ENCODE measurements around the gene SGK1.

Gene SGK1

DNA sequence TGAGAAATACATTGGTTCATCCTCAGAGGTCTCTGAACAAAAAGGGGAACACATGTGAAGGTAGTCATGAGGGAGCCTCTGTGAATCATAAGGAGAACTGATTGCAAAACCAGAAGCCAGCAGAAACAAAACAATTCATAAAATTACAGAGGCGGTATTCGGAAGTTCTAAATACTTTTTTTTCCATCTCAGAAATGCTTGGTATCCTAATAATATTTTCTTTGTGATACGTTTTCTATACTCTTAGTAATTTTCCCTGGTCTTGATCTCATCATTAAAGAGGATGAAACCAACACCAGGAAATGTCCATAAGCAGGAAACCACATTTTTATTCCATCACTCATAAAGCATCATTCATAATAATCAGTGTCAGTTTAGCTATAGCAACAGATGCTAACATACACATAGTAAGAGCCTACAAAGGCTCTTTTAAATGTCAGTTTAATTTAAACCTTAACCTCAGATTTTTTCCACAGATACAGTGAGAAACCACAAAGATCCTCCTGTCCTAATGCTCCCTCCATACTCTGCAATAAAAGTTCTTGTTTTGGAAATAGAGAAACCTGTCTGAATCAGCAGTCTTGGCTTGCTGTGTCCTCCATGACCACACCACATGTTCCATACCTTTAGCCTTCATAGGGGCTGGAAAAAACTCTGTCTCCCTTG is 29.2 kb downstream of the SGK1 start:
- H3K36me3 ChIP-seq (ENCODE audit: control insufficient read depth, insufficient read depth, low read length) = no peaks in the 10 kb centered on the region
- H3K4me1 ChIP-seq = peaks cover 33% of the 10 kb centered on the region
- H3K4me2 ChIP-seq (ENCODE audit: low read length) = peak overlapping the region; percentile 27
- TF ChIP-seq, protein P1, sequence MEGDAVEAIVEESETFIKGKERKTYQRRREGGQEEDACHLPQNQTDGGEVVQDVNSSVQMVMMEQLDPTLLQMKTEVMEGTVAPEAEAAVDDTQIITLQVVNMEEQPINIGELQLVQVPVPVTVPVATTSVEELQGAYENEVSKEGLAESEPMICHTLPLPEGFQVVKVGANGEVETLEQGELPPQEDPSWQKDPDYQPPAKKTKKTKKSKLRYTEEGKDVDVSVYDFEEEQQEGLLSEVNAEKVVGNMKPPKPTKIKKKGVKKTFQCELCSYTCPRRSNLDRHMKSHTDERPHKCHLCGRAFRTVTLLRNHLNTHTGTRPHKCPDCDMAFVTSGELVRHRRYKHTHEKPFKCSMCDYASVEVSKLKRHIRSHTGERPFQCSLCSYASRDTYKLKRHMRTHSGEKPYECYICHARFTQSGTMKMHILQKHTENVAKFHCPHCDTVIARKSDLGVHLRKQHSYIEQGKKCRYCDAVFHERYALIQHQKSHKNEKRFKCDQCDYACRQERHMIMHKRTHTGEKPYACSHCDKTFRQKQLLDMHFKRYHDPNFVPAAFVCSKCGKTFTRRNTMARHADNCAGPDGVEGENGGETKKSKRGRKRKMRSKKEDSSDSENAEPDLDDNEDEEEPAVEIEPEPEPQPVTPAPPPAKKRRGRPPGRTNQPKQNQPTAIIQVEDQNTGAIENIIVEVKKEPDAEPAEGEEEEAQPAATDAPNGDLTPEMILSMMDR (IDR thresholded peaks at IDR 0.05) = no peak
- no peaks in the 10 kb centered on the region for H3K27me3 ChIP-seq (ENCODE audit: control insufficient read depth, insufficient read depth, low read length)
- H3K27ac ChIP-seq = peak overlapping the region; percentile 91
- H3K79me2 ChIP-seq = peaks cover 37% of the 10 kb centered on the region
- peak overlapping the region; percentile 41 for H3K4me3 ChIP-seq (ENCODE audit: low read depth, low read length)
- H3K9me3 ChIP-seq (ENCODE audit: control insufficient read depth, low read length) = no peaks in the 10 kb centered on the region
- H2AFZ ChIP-seq = no peak overlapping the region
- no peak overlapping the region for H3K9ac ChIP-seq

DNA sequence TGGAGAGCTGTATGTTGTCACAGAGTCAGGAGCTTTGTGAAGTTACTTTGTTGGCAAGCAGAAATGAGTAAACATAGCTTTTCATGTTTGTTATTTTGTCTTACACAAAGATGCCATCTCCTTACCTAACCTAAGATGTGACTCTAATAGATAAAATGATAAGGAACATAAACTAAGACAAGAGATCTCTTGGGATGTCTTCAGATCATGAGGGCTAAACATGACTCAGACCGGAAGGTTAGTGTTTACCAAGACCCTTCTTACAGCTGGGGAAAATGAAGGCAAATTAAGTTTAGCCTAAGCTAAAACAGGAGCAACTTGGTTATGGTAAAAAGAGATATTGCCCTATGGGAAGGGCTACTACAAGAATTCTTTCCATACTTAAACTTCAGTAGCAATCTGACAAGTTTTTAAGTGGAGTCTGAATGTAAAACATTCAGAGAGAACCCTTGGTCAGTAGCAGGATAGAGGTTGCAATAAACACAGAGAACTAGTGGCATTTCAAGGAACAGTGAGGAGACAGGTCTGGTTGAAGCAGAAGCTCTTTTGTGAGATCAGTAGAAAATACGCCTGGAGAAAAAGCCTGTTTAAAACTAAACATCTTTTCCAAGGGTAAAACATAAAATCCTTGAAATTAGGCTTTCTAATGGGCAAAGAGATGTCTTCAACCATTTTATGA is 29.9 kb downstream of the SGK1 start:
- H3K4me1 ChIP-seq = peaks cover 27% of the 10 kb centered on the region
- H3K27me3 ChIP-seq (ENCODE audit: control insufficient read depth, insufficient read depth, low read length) = no peaks in the 10 kb centered on the region
- peak overlapping the region; percentile 27 for H3K4me2 ChIP-seq (ENCODE audit: low read length)
- H3K27ac ChIP-seq = peak overlapping the region; percentile 91
- H3K79me2 ChIP-seq = peaks cover 39% of the 10 kb centered on the region
- H3K4me3 ChIP-seq (ENCODE audit: low read depth, low read length) = peak overlapping the region; percentile 41
- no peak overlapping the region for H2AFZ ChIP-seq
- no peak overlapping the region for H3K9ac ChIP-seq
- no peaks in the 10 kb centered on the region for H3K36me3 ChIP-seq (ENCODE audit: control insufficient read depth, insufficient read depth, low read length)
- H3K9me3 ChIP-seq (ENCODE audit: control insufficient read depth, low read length) = no peaks in the 10 kb centered on the region
- TF ChIP-seq, protein P1 (IDR thresholded peaks at IDR 0.05) = no peak

DNA sequence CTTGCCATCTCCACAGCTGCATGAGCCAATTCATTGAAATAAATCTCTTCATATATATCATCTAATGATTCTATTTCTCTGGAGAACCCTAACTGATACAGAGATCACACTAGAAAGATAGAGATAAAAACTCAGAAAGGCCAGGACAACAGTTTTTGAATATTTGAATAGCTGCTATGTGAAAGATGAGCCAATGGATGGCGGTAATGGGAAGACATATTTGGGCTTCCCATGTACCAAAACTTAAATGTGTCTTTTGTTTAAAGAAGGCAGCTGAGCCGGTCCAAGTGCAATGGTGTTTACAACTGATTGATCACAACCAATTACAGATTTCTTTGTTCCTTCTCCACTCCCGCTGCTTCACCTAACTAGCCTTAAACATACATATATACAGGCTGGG is 35.1 kb downstream of the SGK1 start:
- Histone ChIP-seq H3K9me3 (ENCODE audit: control insufficient read depth, low read length) (no peaks in the 10 kb centered on the region), H3K27me3 (ENCODE audit: control insufficient read depth, insufficient read depth, low read length) (no peaks in the 10 kb centered on the region), H3K4me1 (peaks cover 14% of the 10 kb centered on the region), H3K4me2 (ENCODE audit: low read length) (no peak overlapping the region), H3K4me3 (ENCODE audit: low read depth, low read length) (no peak overlapping the region), H3K27ac (no peak overlapping the region), H3K79me2 (peaks cover 61% of the 10 kb centered on the region), H2AFZ (no peak overlapping the region), H3K9ac (no peak overlapping the region), H3K36me3 (ENCODE audit: control insufficient read depth, insufficient read depth, low read length) (no peaks in the 10 kb centered on the region)
- TF ChIP-seq, protein P1 (IDR thresholded peaks at IDR 0.05) = no peak

DNA sequence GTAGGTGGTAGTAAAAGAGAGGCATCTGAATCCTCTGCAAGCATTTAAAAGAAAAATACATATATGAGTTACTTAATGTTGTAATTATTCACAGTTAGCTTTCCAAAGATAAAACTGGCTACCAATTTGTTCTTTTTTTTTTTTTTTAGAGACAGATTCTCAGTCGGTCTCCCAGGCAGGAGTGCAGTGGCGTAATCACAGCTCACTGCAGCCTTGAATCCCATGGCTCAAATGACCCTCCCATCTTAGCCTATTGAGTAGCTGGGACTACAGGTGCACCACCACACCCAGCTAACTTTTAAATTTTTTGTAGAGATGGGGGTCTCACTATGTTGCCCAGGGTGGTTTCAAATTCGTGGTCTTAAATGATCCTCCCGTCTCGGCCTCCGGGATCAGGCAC is 36.5 kb downstream of the SGK1 start:
- TF ChIP-seq, protein P1 (IDR thresholded peaks at IDR 0.05) = no peak
- Histone ChIP-seq H3K27ac (peak overlapping the region; percentile 50), H3K4me2 (ENCODE audit: low read length) (no peak overlapping the region), H3K79me2 (peaks cover 66% of the 10 kb centered on the region), H3K9ac (no peak overlapping the region), H3K9me3 (ENCODE audit: control insufficient read depth, low read length) (no peaks in the 10 kb centered on the region), H3K36me3 (ENCODE audit: control insufficient read depth, insufficient read depth, low read length) (no peaks in the 10 kb centered on the region), H3K27me3 (ENCODE audit: control insufficient read depth, insufficient read depth, low read length) (no peaks in the 10 kb centered on the region), H3K4me3 (ENCODE audit: low read depth, low read length) (no peak overlapping the region), H2AFZ (no peak overlapping the region), H3K4me1 (peaks cover 20% of the 10 kb centered on the region)

All from parathyroid adenoma (tissue), 2 donors.